Measurements from ENCODE around the gene SNX8. TPM values are rescaled to one million over a fixed set of nuclear protein-coding genes. Genes with fewer than 3 reads are reported as not detected.
A peak's percentile ranks its signal among the peaks of the same experiment; 100 is the strongest.

Gene SNX8
- total and polyA plus RNA-seq, 2 of the 8 experiments (the other 6 are each of a cell fraction or from before 2014, with no cell fraction given), result 46.2 to 70.8 TPM

- no peak for DNase-seq (ENCODE audit: low read depth in 1 of 2, low spot score in 2 of 2)
- ChIA-PET CTCF (ENCODE audit: partially characterized antibody) (interaction anchor here (1.0 to 1.6 kb wide), 2 partner anchors 9 to 15 kb away, joined by 3 to 4 read pairs; no protein-coding TSS in a partner anchor), POLR2A (ENCODE audit: partially characterized antibody) (interaction anchor here (1.1 to 2.1 kb wide), 2 partner anchors 12 to 48 kb away, joined by 4 to 8 read pairs; no protein-coding TSS in a partner anchor)
- H3K9me3 ChIP-seq (ENCODE audit: insufficient read depth in 2 of 2, low read depth in 1 of 2, low read length in 1 of 2), result no peaks in the 10 kb centered on the region; a peak in 1 of 4 replicates
- H3K14ac ChIP-seq (ENCODE audit: insufficient read length), result no peak overlapping the region
- H2BK120ac ChIP-seq (replicated peaks; ENCODE audit: low read depth, low read length), result no peak overlapping the region
- H3K36me3 ChIP-seq (ENCODE audit: control insufficient read depth in 2 of 4, insufficient read depth in 4 of 4, low read length in 3 of 4), result no peaks in the 10 kb centered on the region
- H4K8ac ChIP-seq (ENCODE audit: extremely low read depth, insufficient read depth, low read length), result peak overlapping the region; percentile 89; the same call in 1 of the 2 replicates
- no peak for FAIRE-seq
- H3K79me1 ChIP-seq (ENCODE audit: low read depth, low read length), result 0 out of 2 replicates have a peak, but pooled peaks cover 6% of the 10 kb centered on the region
- no peak overlapping the region for H2BK5ac ChIP-seq (ENCODE audit: low read depth, low read length)
- no peaks in the 10 kb centered on the region; a peak in 1 of 7 replicates for H3K27me3 ChIP-seq (replicated peaks in 1 of 4; ENCODE audit: control insufficient read depth in 3 of 4, extremely low read depth in 1 of 4, insufficient read depth in 3 of 4, low read length in 3 of 4)
- no peak overlapping the region for H3K56ac ChIP-seq (replicated peaks; ENCODE audit: insufficient read length, low read depth, low read length)
- H2BK15ac ChIP-seq (ENCODE audit: low read length), result no peak overlapping the region
- no peak overlapping the region for H3K4me2 ChIP-seq (ENCODE audit: insufficient read depth in 1 of 2, low read depth in 2 of 2, low read length in 2 of 2)
- H3K23ac ChIP-seq (ENCODE audit: insufficient read length), result no peak overlapping the region
- H3K4ac ChIP-seq (replicated peaks; ENCODE audit: insufficient read length, low read depth, low read length), result no peak overlapping the region
- 93% methylated on average over 19 of the region's 20 CpGs; no CpG with 5 or more reads in 1 of the 2 experiments for WGBS, 2 experiments (ENCODE audit: extremely low coverage in 1 of 2, insufficient coverage in 1 of 2, insufficient read length in 1 of 2, insufficient replicate concordance in 2 of 2, low coverage in 1 of 2, low lambda C conversion rate in 2 of 2, missing lambda C conversion rate in 1 of 2)
- H2AFZ ChIP-seq (ENCODE audit: low read length), result no peak overlapping the region
- no peaks in the 10 kb centered on the region for H3K4me1 ChIP-seq (replicated peaks in 1 of 4; ENCODE audit: control insufficient read depth in 3 of 4, insufficient read depth in 4 of 4, low read length in 3 of 4)
- H4K20me1 ChIP-seq (replicated peaks in 1 of 2; ENCODE audit: control insufficient read depth in 1 of 2, insufficient read depth in 2 of 2, low read length in 2 of 2), result peaks cover 0 to 6% of the 10 kb centered on the region in 2 experiments
- H2BK20ac ChIP-seq (ENCODE audit: low read length), result no peak overlapping the region
- no peak overlapping the region for H3K4me3 ChIP-seq (ENCODE audit: extremely low read depth in 1 of 4, insufficient read depth in 2 of 4, low read depth in 3 of 4, low read length in 4 of 4)
- no peak overlapping the region for H2BK12ac ChIP-seq (ENCODE audit: low read depth, low read length)
- H3K23me2 ChIP-seq (ENCODE audit: low read depth, low read length), result no peaks in the 10 kb centered on the region; the same call in 1 of the 2 replicates
- no peak overlapping the region for H4K5ac ChIP-seq (ENCODE audit: insufficient read length, low read depth, low read length)
- H2AK5ac ChIP-seq (ENCODE audit: low read depth, low read length), result no peak overlapping the region
- no peak overlapping the region for H4K91ac ChIP-seq (replicated peaks; ENCODE audit: insufficient read length, low read length)
- H3K18ac ChIP-seq (ENCODE audit: extremely low read depth, low read length), result no peak overlapping the region
- TF ChIP-seq, protein P1, sequence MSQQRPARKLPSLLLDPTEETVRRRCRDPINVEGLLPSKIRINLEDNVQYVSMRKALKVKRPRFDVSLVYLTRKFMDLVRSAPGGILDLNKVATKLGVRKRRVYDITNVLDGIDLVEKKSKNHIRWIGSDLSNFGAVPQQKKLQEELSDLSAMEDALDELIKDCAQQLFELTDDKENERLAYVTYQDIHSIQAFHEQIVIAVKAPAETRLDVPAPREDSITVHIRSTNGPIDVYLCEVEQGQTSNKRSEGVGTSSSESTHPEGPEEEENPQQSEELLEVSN (IDR thresholded peaks at IDR 0.05), result no peak
- no peak for TF ChIP-seq EP300 (IDR thresholded peaks at IDR 0.05; ENCODE audit: borderline replicate concordance in 1 of 2, low read depth in 2 of 2, low read length in 2 of 2)
- no peak for TF ChIP-seq CTBP2 (IDR thresholded peaks at IDR 0.05; ENCODE audit: borderline replicate concordance, insufficient read depth, insufficient read length, low read length)
- TF ChIP-seq EGR1 (IDR thresholded peaks at IDR 0.05; ENCODE audit: borderline replicate concordance, low read depth, low read length), result no peak
- TF ChIP-seq SIRT6 (IDR thresholded peaks at IDR 0.05; ENCODE audit: low read length), result no peak
- TF ChIP-seq BRCA1 (IDR thresholded peaks at IDR 0.05; ENCODE audit: low read depth, low read length), result no peak
- TF ChIP-seq PHF8 (conservative IDR thresholded peaks at IDR 0.05; ENCODE audit: low read depth, low read length), result no peak
- TF ChIP-seq BACH1 (IDR thresholded peaks at IDR 0.05; ENCODE audit: low read length), result no peak
- no peak for TF ChIP-seq CHD1 (IDR thresholded peaks at IDR 0.05; ENCODE audit: low read depth, low read length)
- no peak for TF ChIP-seq BCL11A (IDR thresholded peaks at IDR 0.05; ENCODE audit: low read depth in 2 of 2, low read length in 2 of 2)
- no peak for TF ChIP-seq MAFK (IDR thresholded peaks at IDR 0.05; ENCODE audit: low read depth, low read length)
- TF ChIP-seq SIN3A (conservative IDR thresholded peaks at IDR 0.05 in 1 of 2, IDR thresholded peaks at IDR 0.05 in 1 of 2; ENCODE audit: low read depth in 1 of 2, low read length in 2 of 2), result no peak
- H3K27ac ChIP-seq (ENCODE audit: low read depth, low read length), result no peak overlapping the region
- H3K9ac ChIP-seq (replicated peaks in 1 of 4; ENCODE audit: extremely low read depth in 1 of 4, low read depth in 3 of 4, low read length in 3 of 4), result no peak overlapping the region
- H3K79me2 ChIP-seq (ENCODE audit: control insufficient read depth in 1 of 2, insufficient read depth in 2 of 2, low read length in 2 of 2), result 0 out of 4 replicates have a peak, but pooled peaks cover 0 to 2% of the 10 kb centered on the region in 2 experiments
Measured at GRCh38 chr7:2289111-2289586, 25.1 kb downstream of the SNX8 start.
